HepG2 (cell line): Measurements from ENCODE around the gene USF2. TPM values are rescaled to one million over a fixed set of nuclear protein-coding genes. Genes with fewer than 3 reads are reported as not detected.
A peak's percentile ranks its signal among the peaks of the same experiment; 100 is the strongest.

ENCODE experiments used
- AGO2 ChIP-seq: fragments of 200-400 bp; formaldehyde crosslinking; optimal IDR thresholded peaks from 2 replicates; pipeline ENCODE3; 2017; ENCODE audit warnings: mild to moderate bottlenecking, low read depth, low read length, moderate library complexity
- ARID2 ChIP-seq: sonication (generic); formaldehyde crosslinking; IDR thresholded peaks from 2 replicates; pipeline ENCODE4 v1.8.1; 2022; ENCODE audit warnings: mild to moderate bottlenecking, missing genetic modification reagents, borderline replicate concordance
- BRF2 ChIP-seq: sonication (generic); formaldehyde crosslinking; IDR thresholded peaks from 2 replicates; pipeline ENCODE4 v1.8.1; 2022; ENCODE audit warnings: mild to moderate bottlenecking, missing genetic modification reagents
- CENPT ChIP-seq: sonication (generic); formaldehyde crosslinking; IDR thresholded peaks from 2 replicates; pipeline ENCODE4 v1.8.0; 2022; ENCODE audit warnings: low read depth, mild to moderate bottlenecking, moderate library complexity, missing genetic modification reagents
- FLYWCH1 ChIP-seq: sonication (generic); formaldehyde crosslinking; IDR thresholded peaks from 2 replicates; pipeline ENCODE4 v1.8.1; 2023; ENCODE audit warnings: mild to moderate bottlenecking, missing genetic modification reagents
- GMEB2 ChIP-seq: IDR thresholded peaks from 2 replicates; pipeline ENCODE4 v1.6.1; 2016; ENCODE audit warnings: missing biosample characterization, missing genetic modification reagents, low read depth
- GZF1 ChIP-seq: sonication (generic); formaldehyde crosslinking; IDR thresholded peaks from 2 replicates; pipeline ENCODE4 v1.5.1; 2020; ENCODE audit warnings: mild to moderate bottlenecking, missing genetic modification reagents
- HMG20B ChIP-seq: conservative IDR thresholded peaks from 2 replicates; pipeline ENCODE4 v1.6.1; 2016; ENCODE audit warnings: missing genetic modification reagents, missing compliant biosample characterization
- HNRNPK ChIP-seq: fragments of 200-400 bp; formaldehyde crosslinking; IDR thresholded peaks from 2 replicates; pipeline ENCODE4 v1.6.1; 2018; ENCODE audit warnings: low read length, low read depth, moderate library complexity, mild to moderate bottlenecking; ENCODE audit not compliant: poor library complexity, severe bottlenecking
- HNRNPL ChIP-seq: fragments of 200-400 bp; formaldehyde crosslinking; IDR thresholded peaks from 2 replicates; pipeline ENCODE4 v1.6.1; 2017; ENCODE audit warnings: mild to moderate bottlenecking, low read depth, low read length
- JARID2 ChIP-seq: sonication (generic); formaldehyde crosslinking; IDR thresholded peaks from 2 replicates; pipeline ENCODE4 v1.8.1; 2023; ENCODE audit warnings: missing genetic modification reagents, inconsistent platforms; ENCODE audit not compliant: insufficient replicate concordance
- KDM2A ChIP-seq: sonication (generic); formaldehyde crosslinking; IDR thresholded peaks from 2 replicates; pipeline ENCODE4 v1.4.0; 2020; ENCODE audit warnings: low read depth, missing genetic modification reagents, borderline replicate concordance
- KLF13 ChIP-seq: sonication (generic); formaldehyde crosslinking; IDR thresholded peaks from 2 replicates; pipeline ENCODE4 v1.4.0; 2020; ENCODE audit warnings: mild to moderate bottlenecking, missing genetic modification reagents
- MAFG ChIP-seq: sonication (generic); formaldehyde crosslinking; IDR thresholded peaks from 2 replicates; pipeline ENCODE4 v1.5.1; 2020; ENCODE audit warnings: mild to moderate bottlenecking, missing genetic modification reagents
- RBFOX2 ChIP-seq: fragments of 200-400 bp; formaldehyde crosslinking; IDR thresholded peaks from 2 replicates; pipeline ENCODE4 v1.6.1; 2017; ENCODE audit warnings: low read depth, mild to moderate bottlenecking, low read length
- TARDBP ChIP-seq: sonication (generic); formaldehyde crosslinking; IDR thresholded peaks from 2 replicates; pipeline ENCODE4 v1.8.0; 2022; ENCODE audit warnings: mild to moderate bottlenecking, missing genetic modification reagents
- YY1 ChIP-seq: IDR thresholded peaks from 2 replicates; pipeline ENCODE4 v1.6.1; 2011; ENCODE audit warnings: low read length, low read depth, moderate library complexity, mild to moderate bottlenecking; ENCODE audit not compliant: insufficient read depth, insufficient replicate concordance
- ZBTB3 ChIP-seq: sonication (generic); formaldehyde crosslinking; IDR thresholded peaks from 2 replicates; pipeline ENCODE4 v1.4.0; 2020; ENCODE audit warnings: low read depth, mild to moderate bottlenecking, moderate library complexity, missing genetic modification reagents, borderline replicate concordance
- ZNF124 ChIP-seq: sonication (generic); formaldehyde crosslinking; IDR thresholded peaks from 2 replicates; pipeline ENCODE4 v1.4.0; 2020; ENCODE audit warnings: missing genetic modification reagents
- ZNF263 ChIP-seq: sonication (generic); formaldehyde crosslinking; IDR thresholded peaks from 2 replicates; pipeline ENCODE4 v1.4.0; 2020; ENCODE audit warnings: missing genetic modification reagents
- ZNF329 ChIP-seq: sonication (generic); formaldehyde crosslinking; IDR thresholded peaks from 2 replicates; pipeline ENCODE4 v1.9.0; 2021; ENCODE audit warnings: low read depth, mild to moderate bottlenecking, missing genetic modification reagents
- ZNF749 ChIP-seq: sonication (generic); formaldehyde crosslinking; IDR thresholded peaks from 2 replicates; pipeline ENCODE4 v1.8.0; 2022; ENCODE audit warnings: mild to moderate bottlenecking, missing genetic modification reagents, moderate library complexity, borderline replicate concordance
- ZNF788 ChIP-seq: sonication (generic); formaldehyde crosslinking; IDR thresholded peaks from 2 replicates; pipeline ENCODE4 v1.5.0; 2020; ENCODE audit warnings: mild to moderate bottlenecking, missing genetic modification reagents, borderline replicate concordance
- ZNF816 ChIP-seq: sonication (generic); formaldehyde crosslinking; IDR thresholded peaks from 2 replicates; pipeline ENCODE4 v1.8.0; 2022; ENCODE audit warnings: missing genetic modification reagents, mild to moderate bottlenecking, borderline replicate concordance
- polyA plus RNA-seq, 8 experiments: library from polyadenylated mRNA; depleted of rRNA in 3 of 8; stranded (reverse) in 7 of 8; unstranded in 1 of 8; fragments of >200 nt; fragmentation: Illumina TruSeq in 4 of 8; extraction: Trizol in 4 of 8; gene quantifications; 2 replicates each; pipeline versions ENCODE4 v1.2.1 to v1.2.3, GENCODE V29; 2011 to 2016; ENCODE audit warnings: low read depth in 4 of 8, missing spikeins in 1 of 8, mixed read lengths in 1 of 8; ENCODE audit not compliant: insufficient read depth in 1 of 8
- total RNA-seq, 5 experiments: library from RNA; depleted of rRNA; stranded (reverse); fragments of >200 nt; fragmentation: Illumina TruSeq; extraction: Trizol; gene quantifications; 2 replicates each; pipeline ENCODE4 v1.2.3, GENCODE V29; 2016; ENCODE audit warnings: low read depth in 1 of 5
- TF ChIP-seq, protein P1 (sequence below): sonication (generic); formaldehyde crosslinking; IDR thresholded peaks from 2 replicates; pipeline ENCODE4 v1.5.1; 2020; ENCODE audit warnings: missing genetic modification reagents, mild to moderate bottlenecking, borderline replicate concordance

USF2 gene
- total and polyA plus RNA-seq, 2 of the 13 experiments (the other 11 are each of a cell fraction or from before 2014, with no cell fraction given), result 54.9 to 106 TPM

- TF ChIP-seq CENPT (CRISPR knock-in tag), result no peak
- peak; percentile 79; the same call in 1 of the 2 replicates for TF ChIP-seq TARDBP
- no peak for TF ChIP-seq HNRNPK
- TF ChIP-seq ZNF749 (CRISPR knock-in tag), result no peak
- no peak for TF ChIP-seq FLYWCH1
- TF ChIP-seq ZNF329 (CRISPR knock-in tag), result no peak
- TF ChIP-seq KDM2A (CRISPR knock-in tag), result peak; percentile 89; the same call in 1 of the 2 replicates
- no peak for TF ChIP-seq YY1
- peak; percentile 62; the same call in 1 of the 2 replicates for TF ChIP-seq HNRNPL
- TF ChIP-seq AGO2, result peak; percentile 95
- TF ChIP-seq ZNF788 (CRISPR knock-in tag), result peak; percentile 55; the same call in 1 of the 2 replicates
- TF ChIP-seq ZNF263, result no peak
- no peak for TF ChIP-seq HMG20B (CRISPR knock-in tag)
- no peak; the same call in 1 of the 2 replicates for TF ChIP-seq ARID2 (CRISPR knock-in tag)
- no peak for TF ChIP-seq MAFG (CRISPR knock-in tag)
- TF ChIP-seq ZNF124, result no peak
- no peak; the same call in 1 of the 2 replicates for TF ChIP-seq BRF2 (CRISPR knock-in tag)
- no peak for TF ChIP-seq GZF1
- TF ChIP-seq JARID2 (CRISPR knock-in tag), result no peak
- no peak for TF ChIP-seq GMEB2 (CRISPR knock-in tag)
- peak; percentile 52; the same call in 1 of the 2 replicates for TF ChIP-seq RBFOX2
- no peak for TF ChIP-seq KLF13
- TF ChIP-seq, protein P1, sequence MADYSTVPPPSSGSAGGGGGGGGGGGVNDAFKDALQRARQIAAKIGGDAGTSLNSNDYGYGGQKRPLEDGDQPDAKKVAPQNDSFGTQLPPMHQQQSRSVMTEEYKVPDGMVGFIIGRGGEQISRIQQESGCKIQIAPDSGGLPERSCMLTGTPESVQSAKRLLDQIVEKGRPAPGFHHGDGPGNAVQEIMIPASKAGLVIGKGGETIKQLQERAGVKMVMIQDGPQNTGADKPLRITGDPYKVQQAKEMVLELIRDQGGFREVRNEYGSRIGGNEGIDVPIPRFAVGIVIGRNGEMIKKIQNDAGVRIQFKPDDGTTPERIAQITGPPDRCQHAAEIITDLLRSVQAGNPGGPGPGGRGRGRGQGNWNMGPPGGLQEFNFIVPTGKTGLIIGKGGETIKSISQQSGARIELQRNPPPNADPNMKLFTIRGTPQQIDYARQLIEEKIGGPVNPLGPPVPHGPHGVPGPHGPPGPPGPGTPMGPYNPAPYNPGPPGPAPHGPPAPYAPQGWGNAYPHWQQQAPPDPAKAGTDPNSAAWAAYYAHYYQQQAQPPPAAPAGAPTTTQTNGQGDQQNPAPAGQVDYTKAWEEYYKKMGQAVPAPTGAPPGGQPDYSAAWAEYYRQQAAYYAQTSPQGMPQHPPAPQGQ (CRISPR knock-in tag), result no peak
- TF ChIP-seq ZNF816 (CRISPR knock-in tag), result no peak
- TF ChIP-seq ZBTB3 (CRISPR knock-in tag), result 0 out of 2 replicates have a peak, but pooled peaks have one; percentile 35
Observed at GRCh38 chr19:35279985-35280821, 11.4 kb downstream of the USF2 start (continued).
